ENCODE data around the gene NPFFR1.

Gene NPFFR1

GRCh38 chr10:70212879-70213278 is 70.9 kb downstream of the NPFFR1 start:
- no peak for DNase-seq

GRCh38 chr10:70212277-70212676 is 71.5 kb downstream of the NPFFR1 start:
- DNase-seq: no peak

GRCh38 chr10:70206762-70207161 is 77.0 kb downstream of the NPFFR1 start:
- no peak for DNase-seq

- no peak for DNase-seq
Observed at GRCh38 chr10:70201105-70201504, 82.7 kb downstream of the NPFFR1 start.

GRCh38 chr10:70198696-70199466 is 84.9 kb downstream of the NPFFR1 start:
- DNase-seq: no peak

Data from NCI-H774 (cell line).